Neuron (in vitro differentiated cells): ENCODE results near the gene PDCD11.
A peak's percentile ranks its signal among the peaks of the same experiment; 100 is the strongest.
"Not testable (repeated sequence)": the region's sequence is repeated elsewhere in the genome, so short reads cannot be mapped to it uniquely, and the experiment has no call there.

Experiments used
- H2AFZ ChIP-seq: one replicate; pipeline ENCODE4 v1.6.1; 2013; ENCODE audit warnings: low read depth, mild to moderate bottlenecking, inconsistent platforms, low read length, moderate library complexity
- H3K27me3 ChIP-seq: one replicate; pipeline ENCODE4 v1.6.1; 2013; ENCODE audit warnings: low read length; ENCODE audit not compliant: insufficient read depth
- H3K36me3 ChIP-seq: one replicate; pipeline ENCODE4 v1.6.1; 2013; ENCODE audit warnings: low read length; ENCODE audit not compliant: insufficient read depth
- H3K4me1 ChIP-seq: one replicate; pipeline ENCODE4 v1.6.1; 2013; ENCODE audit warnings: low read length; ENCODE audit not compliant: insufficient read depth
- H3K4me3 ChIP-seq: 2 replicates; pipeline ENCODE4 v1.5.1; 2013; ENCODE audit warnings: mild to moderate bottlenecking, low read length, moderate library complexity
- H3K9me3 ChIP-seq: one replicate; pipeline ENCODE4 v1.6.1; 2013; ENCODE audit warnings: low read length

The PDCD11 gene

GRCh38 chr10:103396067-103396788, at the start of gene PDCD11, which contains the start of gene ATP5MK:
TSS of gene PDCD11 (plus strand) at chr10:103396626. CDS start at chr10:103398427, 1,801 bp downstream.
TSS of gene ATP5MK (minus strand) at chr10:103396475. CDS start at chr10:103392457, 4,018 bp downstream.
- Histone ChIP-seq H2AFZ (peak within 1 kb of the TSS; percentile 11), H3K36me3 (peaks cover 50% of the 10 kb centered on the region), H3K4me1 (peaks cover 25% of the 10 kb centered on the region)

GRCh38 chr10:103350175-103350516, 46.3 kb upstream of the PDCD11 start:
- H2AFZ ChIP-seq, result peak overlapping the region; percentile 86
- H3K4me1 ChIP-seq, result peaks cover 6% of the 10 kb centered on the region
- H3K36me3 ChIP-seq, result peaks cover 28% of the 10 kb centered on the region
- no peaks in the 10 kb centered on the region for H3K27me3 ChIP-seq
- no peaks in the 10 kb centered on the region for H3K9me3 ChIP-seq
- peak overlapping the region; percentile 80 for H3K4me3 ChIP-seq

More at GRCh38 chr10:103396067-103396788, at the start of gene PDCD11, which contains the start of gene ATP5MK:
- peak within 1 kb of the TSS; percentile 71 for H3K4me3 ChIP-seq
- no peaks in the 10 kb centered on the region for H3K9me3 ChIP-seq
- H3K27me3 ChIP-seq, result no peaks in the 10 kb centered on the region

GRCh38 chr10:103350517-103351260, 45.7 kb upstream of the PDCD11 start, which contains the start of gene PCGF6:
TSS of gene PCGF6 (minus strand) at chr10:103351140. CDS start at chr10:103351066, 74 bp downstream.
- Histone ChIP-seq H3K4me3 (peak within 1 kb of the TSS; percentile 80), H3K4me1 (peaks cover 6% of the 10 kb centered on the region), H3K36me3 (peaks cover 22% of the 10 kb centered on the region), H2AFZ (peak within 1 kb of the TSS; percentile 86), H3K27me3 (no peaks in the 10 kb centered on the region), H3K9me3 (no peaks in the 10 kb centered on the region)

GRCh38 chr10:103353281-103353680, 43.1 kb upstream of the PDCD11 start:
- no peak overlapping the region for H3K4me3 ChIP-seq
- H3K4me1 ChIP-seq, result peaks cover 6% of the 10 kb centered on the region
- H3K36me3 ChIP-seq, result peaks cover 4% of the 10 kb centered on the region
- H3K9me3 ChIP-seq, result no peaks in the 10 kb centered on the region
- H3K27me3 ChIP-seq, result no peaks in the 10 kb centered on the region
- no peak overlapping the region for H2AFZ ChIP-seq

GRCh38 chr10:103354567-103354966, 41.9 kb upstream of the PDCD11 start:
- H3K36me3 ChIP-seq, H3K4me1 ChIP-seq, H3K4me3 ChIP-seq, H3K9me3 ChIP-seq, H3K27me3 ChIP-seq, H2AFZ ChIP-seq: not testable (repeated sequence)

- Histone ChIP-seq H3K27me3 (no peaks in the 10 kb centered on the region), H3K36me3 (no peaks in the 10 kb centered on the region), H3K4me3 (no peak overlapping the region), H2AFZ (no peak overlapping the region), H3K4me1 (peaks cover 3% of the 10 kb centered on the region), H3K9me3 (no peaks in the 10 kb centered on the region)
Measured at GRCh38 chr10:103355906-103356599, 40.4 kb upstream of the PDCD11 start.

- not testable (repeated sequence) for H3K9me3 ChIP-seq, H2AFZ ChIP-seq, H3K36me3 ChIP-seq, H3K27me3 ChIP-seq, H3K4me1 ChIP-seq, H3K4me3 ChIP-seq
Measured at GRCh38 chr10:103359493-103359892, 36.9 kb upstream of the PDCD11 start.

- H3K27me3 ChIP-seq, H2AFZ ChIP-seq, H3K4me1 ChIP-seq, H3K4me3 ChIP-seq, H3K36me3 ChIP-seq, H3K9me3 ChIP-seq: not testable (repeated sequence)
Measured at GRCh38 chr10:103360791-103361190, 35.6 kb upstream of the PDCD11 start.

- H3K4me1 ChIP-seq, result peaks cover 7% of the 10 kb centered on the region
- H3K36me3 ChIP-seq, result no peaks in the 10 kb centered on the region
- H2AFZ ChIP-seq, result peak overlapping the region; percentile 51
- no peaks in the 10 kb centered on the region for H3K9me3 ChIP-seq
- peak overlapping the region; percentile 71 for H3K4me3 ChIP-seq
- no peaks in the 10 kb centered on the region for H3K27me3 ChIP-seq
Measured at GRCh38 chr10:103367379-103367781, 29.0 kb upstream of the PDCD11 start.

- Histone ChIP-seq H2AFZ (peak within 1 kb of the TSS; percentile 93), H3K9me3 (no peaks in the 10 kb centered on the region), H3K4me1 (peaks cover 7% of the 10 kb centered on the region), H3K4me3 (peak within 1 kb of the TSS; percentile 71), H3K27me3 (no peaks in the 10 kb centered on the region), H3K36me3 (peaks cover 1% of the 10 kb centered on the region)
Measured at GRCh38 chr10:103367782-103368518, 28.5 kb upstream of the PDCD11 start, which contains the start of gene TAF5. TSS of gene TAF5 (plus strand) at chr10:103367976. CDS start at chr10:103367990, 14 bp downstream.

- H3K27me3 ChIP-seq, result no peaks in the 10 kb centered on the region
- no peaks in the 10 kb centered on the region for H3K9me3 ChIP-seq
- peaks cover 33% of the 10 kb centered on the region for H3K36me3 ChIP-seq
- peaks cover 7% of the 10 kb centered on the region for H3K4me1 ChIP-seq
- H3K4me3 ChIP-seq, result no peak overlapping the region
- H2AFZ ChIP-seq, result no peak overlapping the region
Measured at GRCh38 chr10:103373544-103373943, 22.9 kb upstream of the PDCD11 start.

GRCh38 chr10:103374263-103374662, 22.2 kb upstream of the PDCD11 start:
- Histone ChIP-seq H2AFZ (no peak overlapping the region), H3K36me3 (peaks cover 35% of the 10 kb centered on the region), H3K9me3 (no peaks in the 10 kb centered on the region), H3K27me3 (no peaks in the 10 kb centered on the region), H3K4me1 (peaks cover under 1% of the 10 kb centered on the region), H3K4me3 (no peak overlapping the region)
